Measurements from ENCODE around the gene DDAH2. TPM values are rescaled to one million over a fixed set of nuclear protein-coding genes. Genes with fewer than 3 reads are reported as not detected.
A peak's percentile ranks its signal among the peaks of the same experiment; 100 is the strongest.

Gene DDAH2
- total and polyA plus RNA-seq, 5 donors from 2014 or later: 13.6 to 19.8 (median 16.7) TPM

DNA sequence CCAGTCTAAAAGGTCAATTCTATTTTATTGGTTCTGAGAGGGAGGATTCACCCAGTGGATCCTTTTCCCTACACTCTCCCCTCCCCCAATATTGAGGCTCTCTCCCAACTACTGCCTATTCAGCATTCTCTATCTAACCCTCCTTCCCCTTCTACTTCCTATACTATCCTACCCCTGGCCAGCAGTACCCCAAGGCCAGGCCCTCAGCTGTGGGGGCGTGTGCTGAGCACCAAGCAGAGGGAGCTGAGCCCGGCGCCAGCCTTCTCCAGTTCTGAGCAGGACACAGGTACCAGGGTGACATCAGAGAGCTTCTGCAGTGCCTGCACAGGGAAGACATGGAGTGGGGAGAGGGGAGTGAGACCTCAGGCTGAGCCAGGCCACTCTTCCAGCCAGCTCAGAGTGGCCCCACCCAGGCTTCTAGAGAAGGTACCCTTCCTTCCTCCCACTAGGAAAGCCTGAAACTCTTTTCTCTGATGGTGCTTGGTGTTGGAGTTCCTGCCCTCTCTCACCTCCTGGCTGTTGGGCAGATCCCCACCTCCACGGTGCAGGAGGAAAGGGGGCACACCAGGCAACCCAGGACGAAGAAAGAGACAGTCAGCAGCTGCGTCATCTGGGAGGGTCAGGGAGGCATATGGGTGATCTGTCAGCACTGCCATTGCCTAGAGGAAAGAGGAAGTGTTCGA, 1.9 kb downstream of the DDAH2 start:
- ATAC-seq (ENCODE audit: low read depth in 2 of 2): peak; percentile 26 to 45
- Histone ChIP-seq H3K27ac (ENCODE audit: insufficient read depth, low read length, poor library complexity, severe bottlenecking) (no peak overlapping the region), H3K9me3 (ENCODE audit: control insufficient read depth in 2 of 2, low read length in 2 of 2) (no peaks in the 10 kb centered on the region), H3K4me3 (ENCODE audit: low read depth, low read length) (no peak overlapping the region), H3K4me1 (ENCODE audit: control insufficient read depth, insufficient read depth, low read length, poor library complexity, severe bottlenecking) (peaks cover 19% of the 10 kb centered on the region), H3K36me3 (ENCODE audit: control insufficient read depth, insufficient read depth, low read length) (peaks cover 16% of the 10 kb centered on the region), H3K27me3 (ENCODE audit: control insufficient read depth, insufficient read depth, low read length) (no peaks in the 10 kb centered on the region)
- Mint-ChIP-seq H3K4me3 (peak overlapping the region in 3 of 4 donors; percentile 66 to 90 (median 72)), H3K27ac (peak overlapping the region in 2 of 3 donors; percentile 16 to 58), H3K36me3 (peaks cover 10% of the 10 kb centered on the region), H3K9me3 (peaks cover 0 to 1% (median 0%) of the 10 kb centered on the region in 7 donors), H3K4me1 (peaks cover 0 to 43% (median 16%) of the 10 kb centered on the region in 4 donors), H3K27me3 (no peaks in the 10 kb centered on the region)
- DNase-seq: no peak

DNA sequence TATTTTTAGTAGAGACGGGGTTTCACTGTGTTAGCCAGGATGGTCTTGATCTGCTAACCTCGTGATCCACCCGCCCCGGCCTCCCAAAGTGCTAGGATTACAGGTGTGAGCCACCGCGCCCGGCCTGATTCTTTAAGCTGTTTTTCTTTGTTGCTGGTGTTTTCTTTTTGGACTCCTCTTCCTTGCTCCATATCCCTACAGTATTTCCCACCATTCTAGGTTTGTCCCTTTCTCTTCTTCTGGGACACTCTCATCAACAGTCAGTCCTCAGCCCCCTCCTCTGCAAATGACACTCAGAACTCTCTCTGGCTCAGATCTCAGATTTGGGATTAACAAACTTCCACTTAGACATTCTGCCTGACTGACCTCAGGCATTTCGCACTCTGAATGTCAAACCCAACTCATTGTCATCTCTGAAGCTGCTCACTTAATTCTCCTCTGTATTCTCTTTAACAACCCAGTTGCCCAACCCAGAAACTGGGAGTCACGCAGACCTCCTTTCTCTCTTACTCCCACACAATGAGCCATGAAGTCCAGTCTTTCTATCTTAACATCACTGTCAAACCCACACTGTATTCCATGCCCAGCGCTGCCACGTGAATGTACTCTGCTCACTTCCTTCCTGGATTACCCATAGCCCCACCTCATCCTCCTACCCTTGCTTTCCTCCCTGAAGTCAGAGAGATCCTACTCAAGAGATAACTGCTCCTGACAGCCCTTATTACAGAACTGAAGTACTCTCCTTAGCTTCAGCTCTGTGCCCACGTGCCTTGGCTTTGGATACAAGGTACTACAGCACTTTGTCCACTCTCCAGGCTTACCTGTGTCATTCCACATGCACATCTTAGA, 3.4 kb downstream of the DDAH2 start:
- no peak overlapping the region for H3K4me3 ChIP-seq (ENCODE audit: low read depth, low read length)
- Mint-ChIP-seq H3K4me1 (peaks cover 0 to 32% (median 13%) of the 10 kb centered on the region in 4 donors), H3K27me3 (no peaks in the 10 kb centered on the region), H3K27ac (peak overlapping the region; percentile 2 to 77 (median 49)), H3K4me3 (peak overlapping the region in 1 of 4 donors; percentile 69), H3K9me3 (peaks cover 0 to 1% (median 0%) of the 10 kb centered on the region in 7 donors), H3K36me3 (peaks cover 4% of the 10 kb centered on the region)
- no peak for ATAC-seq (ENCODE audit: low read depth in 2 of 2)
- H3K27me3 ChIP-seq (ENCODE audit: control insufficient read depth, insufficient read depth, low read length): no peaks in the 10 kb centered on the region
- no peaks in the 10 kb centered on the region for H3K9me3 ChIP-seq (ENCODE audit: control insufficient read depth in 2 of 2, low read length in 2 of 2)
- no peak overlapping the region for H3K27ac ChIP-seq (ENCODE audit: insufficient read depth, low read length, poor library complexity, severe bottlenecking)
- H3K36me3 ChIP-seq (ENCODE audit: control insufficient read depth, insufficient read depth, low read length): peaks cover 2% of the 10 kb centered on the region
- DNase-seq: no peak
- peaks cover 19% of the 10 kb centered on the region for H3K4me1 ChIP-seq (ENCODE audit: control insufficient read depth, insufficient read depth, low read length, poor library complexity, severe bottlenecking)

DNA sequence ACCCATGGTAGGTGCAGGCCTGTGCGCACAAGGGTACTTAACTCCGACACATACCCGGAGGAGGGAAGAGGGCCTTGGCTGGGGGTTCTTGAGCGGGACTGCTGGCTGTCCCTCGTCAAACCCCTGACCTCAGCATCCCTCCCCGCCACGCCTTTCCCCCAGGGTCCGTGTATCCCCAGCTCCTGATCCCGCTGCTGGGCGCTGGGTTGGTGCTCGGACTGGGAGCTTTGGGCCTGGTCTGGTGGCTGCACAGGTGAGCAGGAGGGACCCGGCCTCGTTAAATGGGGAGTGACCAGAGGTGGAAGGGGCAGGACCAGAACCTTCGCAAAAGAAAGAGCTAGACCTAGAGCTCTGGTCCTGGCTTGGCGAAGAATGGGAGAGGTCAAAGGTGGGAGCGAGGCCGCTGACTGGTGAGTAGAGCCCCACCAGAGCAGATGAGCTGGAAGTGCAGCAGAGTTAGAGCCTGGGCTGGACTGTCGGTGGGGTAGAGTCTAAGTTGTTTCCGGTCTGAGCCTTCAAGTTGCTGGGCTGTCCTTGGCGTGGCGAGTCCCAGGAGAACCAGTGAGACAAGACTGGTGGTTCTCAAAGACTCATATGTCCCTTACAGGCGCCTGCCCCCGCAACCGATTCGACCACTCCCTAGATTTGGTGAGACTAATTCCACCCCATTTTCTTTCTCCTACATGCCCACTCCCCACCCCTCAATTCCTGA, 5.0 kb downstream of the DDAH2 start:
- Mint-ChIP-seq H3K9me3 (peaks cover 0 to 1% (median 0%) of the 10 kb centered on the region in 7 donors), H3K4me1 (peaks cover 0 to 20% (median 4%) of the 10 kb centered on the region in 4 donors), H3K4me3 (no peak overlapping the region), H3K27me3 (no peaks in the 10 kb centered on the region), H3K27ac (peak overlapping the region in 1 of 3 donors; percentile 36), H3K36me3 (peaks cover 4% of the 10 kb centered on the region)
- H3K27me3 ChIP-seq (ENCODE audit: control insufficient read depth, insufficient read depth, low read length): no peaks in the 10 kb centered on the region
- H3K27ac ChIP-seq (ENCODE audit: insufficient read depth, low read length, poor library complexity, severe bottlenecking): no peak overlapping the region
- no peak for DNase-seq
- H3K4me3 ChIP-seq (ENCODE audit: low read depth, low read length): no peak overlapping the region
- ATAC-seq (ENCODE audit: low read depth in 2 of 2): no peak
- peaks cover 10% of the 10 kb centered on the region for H3K4me1 ChIP-seq (ENCODE audit: control insufficient read depth, insufficient read depth, low read length, poor library complexity, severe bottlenecking)
- H3K9me3 ChIP-seq (ENCODE audit: control insufficient read depth in 2 of 2, low read length in 2 of 2): no peaks in the 10 kb centered on the region
- H3K36me3 ChIP-seq (ENCODE audit: control insufficient read depth, insufficient read depth, low read length): no peaks in the 10 kb centered on the region

DNA sequence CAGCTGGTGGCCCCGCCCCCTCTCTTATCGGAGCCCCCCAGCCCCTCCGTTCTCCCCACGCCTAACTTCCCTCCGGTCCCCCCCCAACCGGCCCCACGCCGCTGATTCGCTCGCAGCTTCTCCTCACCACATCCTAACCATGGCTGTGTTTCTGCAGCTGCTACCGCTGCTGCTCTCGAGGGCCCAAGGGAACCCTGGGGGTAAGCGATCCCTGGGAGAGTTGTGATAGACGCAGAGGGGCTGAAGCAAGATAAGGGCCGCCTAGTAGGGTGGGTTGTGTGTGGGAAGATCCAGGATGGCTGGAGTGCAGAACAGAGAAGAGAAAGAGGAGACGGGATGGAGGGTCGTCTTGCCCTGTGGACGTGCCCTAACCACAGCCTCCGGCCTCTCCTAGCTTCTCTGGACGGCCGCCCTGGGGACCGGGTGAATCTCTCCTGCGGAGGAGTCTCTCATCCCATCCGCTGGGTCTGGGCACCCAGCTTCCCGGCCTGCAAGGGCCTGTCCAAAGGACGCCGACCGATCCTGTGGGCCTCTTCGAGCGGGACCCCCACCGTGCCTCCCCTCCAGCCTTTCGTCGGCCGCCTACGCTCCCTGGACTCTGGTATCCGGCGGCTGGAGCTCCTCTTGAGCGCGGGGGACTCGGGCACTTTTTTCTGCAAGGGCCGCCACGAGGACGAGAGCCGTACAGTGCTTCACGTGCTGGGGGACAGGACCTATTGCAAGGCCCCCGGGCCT, 5.7 kb downstream of the DDAH2 start, which contains the start of gene MPIG6B:
TSS of gene MPIG6B (plus strand) at position 129 of the 735 bp plus-strand sequence. CDS start at position 140, 11 bp downstream.
- no peaks in the 10 kb centered on the region for H3K27me3 ChIP-seq (ENCODE audit: control insufficient read depth, insufficient read depth, low read length)
- H3K9me3 ChIP-seq (ENCODE audit: control insufficient read depth in 2 of 2, low read length in 2 of 2): no peaks in the 10 kb centered on the region
- Mint-ChIP-seq H3K9me3 (peaks cover 0 to 1% (median 0%) of the 10 kb centered on the region in 7 donors), H3K27me3 (no peaks in the 10 kb centered on the region), H3K36me3 (peaks cover 4% of the 10 kb centered on the region), H3K27ac (peak within 1 kb of the TSS in 1 of 3 donors; percentile 36), H3K4me3 (no peak within 1 kb of the TSS), H3K4me1 (peaks cover 0 to 15% (median 3%) of the 10 kb centered on the region in 4 donors)
- DNase-seq (no peak), ATAC-seq (ENCODE audit: low read depth in 2 of 2) (no peak)
- H3K4me1 ChIP-seq (ENCODE audit: control insufficient read depth, insufficient read depth, low read length, poor library complexity, severe bottlenecking): peaks cover 4% of the 10 kb centered on the region
- no peak within 1 kb of the TSS for H3K27ac ChIP-seq (ENCODE audit: insufficient read depth, low read length, poor library complexity, severe bottlenecking)
- H3K4me3 ChIP-seq (ENCODE audit: low read depth, low read length): no peak within 1 kb of the TSS
- H3K36me3 ChIP-seq (ENCODE audit: control insufficient read depth, insufficient read depth, low read length): no peaks in the 10 kb centered on the region

DNA sequence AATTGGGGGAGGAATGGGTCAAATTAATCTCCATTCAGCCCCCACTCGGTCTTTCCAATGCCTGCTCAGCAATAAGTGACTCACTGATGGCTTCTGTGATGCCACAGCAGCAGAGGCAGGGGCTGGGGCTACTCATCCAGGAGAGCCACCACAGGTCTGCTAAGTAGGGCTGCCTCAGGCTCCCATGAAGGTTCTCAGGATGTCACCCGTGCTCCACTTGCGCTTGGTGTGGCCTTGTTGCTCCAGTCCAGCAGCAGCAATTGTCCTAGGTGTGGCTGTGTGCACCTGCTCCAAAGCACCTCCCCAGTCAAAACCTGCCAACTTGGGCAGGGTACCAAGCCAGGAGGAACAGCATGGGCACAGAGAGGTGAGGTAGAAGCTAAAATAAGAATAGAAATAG, 6.9 kb downstream of the DDAH2 start:
- no peaks in the 10 kb centered on the region for H3K27me3 ChIP-seq (ENCODE audit: control insufficient read depth, insufficient read depth, low read length)
- H3K4me1 ChIP-seq (ENCODE audit: control insufficient read depth, insufficient read depth, low read length, poor library complexity, severe bottlenecking): no peaks in the 10 kb centered on the region
- no peak overlapping the region for H3K4me3 ChIP-seq (ENCODE audit: low read depth, low read length)
- Mint-ChIP-seq H3K27ac (no peak overlapping the region), H3K4me1 (peaks cover 0 to 6% (median 2%) of the 10 kb centered on the region in 4 donors), H3K36me3 (peaks cover 4% of the 10 kb centered on the region), H3K4me3 (no peak overlapping the region), H3K9me3 (peaks cover 0 to 1% (median 0%) of the 10 kb centered on the region in 7 donors), H3K27me3 (no peaks in the 10 kb centered on the region)
- no peaks in the 10 kb centered on the region for H3K9me3 ChIP-seq (ENCODE audit: control insufficient read depth in 2 of 2, low read length in 2 of 2)
- no peaks in the 10 kb centered on the region for H3K36me3 ChIP-seq (ENCODE audit: control insufficient read depth, insufficient read depth, low read length)
- no peak overlapping the region for H3K27ac ChIP-seq (ENCODE audit: insufficient read depth, low read length, poor library complexity, severe bottlenecking)
- DNase-seq (no peak), ATAC-seq (ENCODE audit: low read depth in 2 of 2) (no peak)

DNA sequence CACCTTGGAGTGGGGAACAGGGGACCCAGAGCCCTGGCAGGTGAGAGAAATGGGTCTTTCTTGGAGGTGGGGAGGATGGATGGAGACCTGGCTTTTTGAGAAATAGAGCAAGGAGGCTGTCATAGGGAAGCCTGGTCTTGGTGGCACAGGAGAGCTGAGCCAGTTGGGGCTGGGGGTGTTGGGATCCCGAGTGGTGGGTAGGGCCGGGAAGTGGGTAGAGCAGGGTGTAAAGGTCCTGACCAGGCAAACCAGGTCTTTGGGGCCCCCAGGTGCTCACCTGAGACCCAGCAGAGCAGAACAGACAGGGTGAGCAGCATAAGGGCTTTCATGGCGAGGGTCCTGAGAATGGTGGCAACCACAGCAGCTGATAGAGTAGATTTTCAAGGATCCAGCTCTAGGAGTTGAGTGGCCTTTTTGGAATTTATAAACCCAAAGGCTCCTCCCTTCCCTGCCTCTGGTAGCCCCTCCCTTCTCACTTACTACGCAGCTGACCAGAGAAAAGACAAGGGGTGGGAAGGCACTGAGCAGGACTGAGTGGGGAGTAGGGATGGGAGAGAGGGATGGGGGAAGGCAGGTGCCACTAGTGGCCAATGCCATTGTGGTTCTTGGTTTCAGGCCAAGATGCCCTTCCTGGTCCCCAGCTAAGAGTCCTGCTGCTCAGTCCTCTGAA, 7.6 kb downstream of the DDAH2 start, which contains the start of gene LY6G6C:
TSS of gene LY6G6C (minus strand) at position 396 of the 670 bp plus-strand sequence. CDS start at position 329, 67 bp downstream.
- Mint-ChIP-seq H3K27ac (peak within 1 kb of the TSS in 1 of 3 donors; percentile 84), H3K4me1 (peaks cover 0 to 4% (median 2%) of the 10 kb centered on the region in 4 donors)
- no peaks in the 10 kb centered on the region for H3K27me3 ChIP-seq (ENCODE audit: control insufficient read depth, insufficient read depth, low read length)

More for the DNA sequence above, 7.6 kb downstream of the DDAH2 start, which contains the start of gene LY6G6C:
- Histone ChIP-seq H3K9me3 (ENCODE audit: control insufficient read depth in 2 of 2, low read length in 2 of 2) (no peaks in the 10 kb centered on the region), H3K4me3 (ENCODE audit: low read depth, low read length) (no peak within 1 kb of the TSS), H3K4me1 (ENCODE audit: control insufficient read depth, insufficient read depth, low read length, poor library complexity, severe bottlenecking) (no peaks in the 10 kb centered on the region), H3K36me3 (ENCODE audit: control insufficient read depth, insufficient read depth, low read length) (no peaks in the 10 kb centered on the region), H3K27ac (ENCODE audit: insufficient read depth, low read length, poor library complexity, severe bottlenecking) (no peak within 1 kb of the TSS)
- Mint-ChIP-seq H3K27me3 (no peaks in the 10 kb centered on the region), H3K4me3 (no peak within 1 kb of the TSS), H3K9me3 (peaks cover 0 to 1% (median 0%) of the 10 kb centered on the region in 7 donors), H3K36me3 (peaks cover 4% of the 10 kb centered on the region)
- DNase-seq (no peak), ATAC-seq (ENCODE audit: low read depth in 2 of 2) (no peak)

Measured in CD4-positive, CD25-positive, alpha-beta regulatory T cell (primary cell).